Ectodermal cell (in vitro differentiated cells): ENCODE results near the gene GABRE.
"Not testable (repeated sequence)": the region's sequence is repeated elsewhere in the genome, so short reads cannot be mapped to it uniquely, and the experiment has no call there.

Experiments
- H3K27ac ChIP-seq: 2 replicates; pipeline ENCODE4 v1.7.0; 2013; ENCODE audit warnings: mild to moderate bottlenecking, low read depth, low read length; ENCODE audit not compliant: insufficient read depth, poor library complexity, severe bottlenecking
- H3K27me3 ChIP-seq: 2 replicates; pipeline ENCODE4 v1.7.0; 2013; ENCODE audit warnings: mild to moderate bottlenecking, low read length; ENCODE audit not compliant: insufficient read depth, control insufficient read depth, poor library complexity, severe bottlenecking
- H3K36me3 ChIP-seq: one replicate; pipeline ENCODE4 v1.7.0; 2013; ENCODE audit warnings: low read length; ENCODE audit not compliant: control insufficient read depth, insufficient read depth
- H3K4me1 ChIP-seq: one replicate; pipeline ENCODE4 v1.7.0; 2013; ENCODE audit warnings: low read length; ENCODE audit not compliant: control insufficient read depth, insufficient read depth
- H3K4me3 ChIP-seq: 2 replicates; pipeline ENCODE4 v1.7.0; 2013; ENCODE audit warnings: low read depth, low read length, control low read depth; ENCODE audit not compliant: insufficient read depth
- H3K9me3 ChIP-seq: 2 replicates; pipeline ENCODE4 v1.7.0; 2013; ENCODE audit warnings: mild to moderate bottlenecking, low read length, moderate library complexity; ENCODE audit not compliant: control insufficient read depth
- WGBS, 2 experiments: methylation state at CpG; one replicate each; pipeline ENCODE4 v1.1.7; 2013; ENCODE audit warnings: missing lambda C conversion rate in 2 of 2; 5-methylcytosine and 5-hydroxymethylcytosine counted together

GABRE gene

DNA sequence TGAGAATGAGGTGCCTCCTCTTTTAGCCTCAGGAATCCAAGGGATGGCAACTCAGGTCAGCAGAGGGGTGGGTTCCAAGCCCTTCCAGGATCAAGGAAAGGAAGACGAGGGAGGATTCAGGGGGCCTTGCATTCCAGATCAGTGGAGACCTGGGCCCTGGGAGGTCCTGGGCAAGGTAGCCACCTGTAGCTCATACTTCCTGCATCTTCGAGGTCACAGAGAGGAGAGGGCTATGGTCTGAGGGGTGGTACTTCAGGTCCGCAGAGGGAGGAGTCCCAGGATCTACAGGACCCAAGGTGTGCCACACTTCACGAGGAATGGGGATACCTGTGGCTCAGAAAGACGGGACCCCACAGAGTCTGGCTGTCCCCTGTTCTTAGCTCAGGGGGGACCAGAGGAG is 52.6 kb downstream of the GABRE start:
- Histone ChIP-seq H3K4me3 (no peak overlapping the region), H3K27ac (no peak overlapping the region), H3K27me3 (no peaks in the 10 kb centered on the region), H3K9me3 (no peaks in the 10 kb centered on the region), H3K4me1 (no peaks in the 10 kb centered on the region), H3K36me3 (no peaks in the 10 kb centered on the region)
- WGBS, 2 experiments, result 91 to 98% methylated on average over 5 of the region's 5 CpGs

DNA sequence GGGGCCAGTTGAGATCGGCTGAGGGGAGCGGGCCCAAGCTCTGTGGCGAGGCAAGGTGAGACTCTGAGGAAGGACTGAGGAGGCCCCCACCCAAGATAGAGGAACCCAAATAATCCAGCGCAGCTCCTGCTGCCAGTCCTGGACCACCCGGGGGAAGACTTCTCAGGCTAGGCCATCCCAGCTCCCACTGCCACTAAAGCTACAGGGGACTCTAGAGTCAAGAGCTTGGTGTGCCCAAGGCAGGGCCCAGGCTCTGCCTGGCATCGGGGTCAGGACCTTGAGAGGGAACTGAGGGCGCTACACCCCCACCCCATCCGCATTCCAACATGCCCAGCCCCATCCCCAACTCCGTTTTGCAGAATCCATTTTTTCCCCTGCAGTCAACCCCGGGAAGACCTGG is 53.2 kb downstream of the GABRE start:
- Histone ChIP-seq H3K27ac (no peak overlapping the region), H3K4me1 (no peaks in the 10 kb centered on the region), H3K36me3 (no peaks in the 10 kb centered on the region), H3K27me3 (no peaks in the 10 kb centered on the region), H3K4me3 (no peak overlapping the region), H3K9me3 (no peaks in the 10 kb centered on the region)
- WGBS, 2 experiments, result 96% methylated on average over 10 of the region's 10 CpGs

DNA sequence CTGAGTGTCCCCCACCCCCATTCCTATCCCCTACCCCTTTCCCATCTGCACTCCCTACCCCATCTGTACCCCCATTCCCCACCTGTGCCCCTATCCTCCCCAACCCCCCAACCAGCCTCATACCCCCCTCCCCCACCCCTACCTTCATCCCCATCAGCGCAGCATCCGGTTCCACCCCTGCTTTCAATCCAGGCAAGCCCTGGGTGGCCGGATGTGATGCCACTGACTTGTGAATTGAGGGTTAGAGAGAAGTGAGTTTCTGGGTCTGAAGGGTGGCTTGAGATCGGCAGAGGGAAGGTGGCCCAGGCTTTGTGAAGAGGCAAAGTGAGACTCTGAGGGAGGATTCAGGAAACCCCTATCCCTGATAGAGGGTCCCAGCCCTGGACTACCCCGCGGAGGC is 53.9 kb downstream of the GABRE start:
- Histone ChIP-seq H3K4me1 (no peaks in the 10 kb centered on the region), H3K9me3 (no peaks in the 10 kb centered on the region), H3K36me3 (no peaks in the 10 kb centered on the region), H3K4me3 (no peak overlapping the region), H3K27ac (no peak overlapping the region), H3K27me3 (no peaks in the 10 kb centered on the region)
- 77 to 90% methylated on average over 4 of the region's 6 CpGs for WGBS, 2 experiments

- H3K27ac ChIP-seq, result no peak overlapping the region
- no peaks in the 10 kb centered on the region for H3K4me1 ChIP-seq
- H3K9me3 ChIP-seq, result no peaks in the 10 kb centered on the region
- WGBS, 2 experiments, result 96 to 98% methylated on average over 7 to 12 of the region's 12 CpGs
- no peaks in the 10 kb centered on the region for H3K27me3 ChIP-seq
- no peaks in the 10 kb centered on the region for H3K36me3 ChIP-seq
- H3K4me3 ChIP-seq, result no peak overlapping the region
Observed at GRCh38 chrX:151920101-151920500, 54.4 kb downstream of the GABRE start.

GRCh38 chrX:151919610-151920009 is 54.9 kb downstream of the GABRE start:
- WGBS, 2 experiments, result 91 to 96% methylated on average over 10 to 11 of the region's 11 CpGs
- H3K27me3 ChIP-seq, result no peaks in the 10 kb centered on the region
- no peaks in the 10 kb centered on the region for H3K4me1 ChIP-seq
- no peaks in the 10 kb centered on the region for H3K9me3 ChIP-seq
- H3K27ac ChIP-seq, result no peak overlapping the region
- no peak overlapping the region for H3K4me3 ChIP-seq
- no peaks in the 10 kb centered on the region for H3K36me3 ChIP-seq

GRCh38 chrX:151918736-151919135 is 55.7 kb downstream of the GABRE start:
- not testable (repeated sequence) for H3K4me3 ChIP-seq, H3K9me3 ChIP-seq, H3K27ac ChIP-seq, H3K4me1 ChIP-seq, H3K27me3 ChIP-seq, H3K36me3 ChIP-seq
- 90 to 95% methylated on average over 9 to 10 of the region's 18 CpGs for WGBS, 2 experiments

- 89 to 94% methylated on average over 7 to 10 of the region's 11 CpGs for WGBS, 2 experiments
- Histone ChIP-seq H3K27ac (no peak within 1 kb of the TSS), H3K4me1 (no peaks in the 10 kb centered on the region), H3K9me3 (no peaks in the 10 kb centered on the region), H3K4me3 (no peak within 1 kb of the TSS), H3K36me3 (no peaks in the 10 kb centered on the region), H3K27me3 (no peaks in the 10 kb centered on the region)
Observed at GRCh38 chrX:151912780-151913179, 61.7 kb downstream of the GABRE start, which contains the start of gene MAGEA4. Gene MAGEA4, plus strand, starts transcription at chrX:151912889. Its CDS starts 10,776 bp downstream, at chrX:151923665.

GRCh38 chrX:151912221-151912620 is 62.3 kb downstream of the GABRE start:
- H3K4me3 ChIP-seq, result no peak overlapping the region
- no peaks in the 10 kb centered on the region for H3K4me1 ChIP-seq
- no peaks in the 10 kb centered on the region for H3K9me3 ChIP-seq
- H3K27me3 ChIP-seq, result no peaks in the 10 kb centered on the region
- H3K36me3 ChIP-seq, result no peaks in the 10 kb centered on the region
- no peak overlapping the region for H3K27ac ChIP-seq
- WGBS, 2 experiments, result 88 to 89% methylated on average over 10 to 11 of the region's 11 CpGs

DNA sequence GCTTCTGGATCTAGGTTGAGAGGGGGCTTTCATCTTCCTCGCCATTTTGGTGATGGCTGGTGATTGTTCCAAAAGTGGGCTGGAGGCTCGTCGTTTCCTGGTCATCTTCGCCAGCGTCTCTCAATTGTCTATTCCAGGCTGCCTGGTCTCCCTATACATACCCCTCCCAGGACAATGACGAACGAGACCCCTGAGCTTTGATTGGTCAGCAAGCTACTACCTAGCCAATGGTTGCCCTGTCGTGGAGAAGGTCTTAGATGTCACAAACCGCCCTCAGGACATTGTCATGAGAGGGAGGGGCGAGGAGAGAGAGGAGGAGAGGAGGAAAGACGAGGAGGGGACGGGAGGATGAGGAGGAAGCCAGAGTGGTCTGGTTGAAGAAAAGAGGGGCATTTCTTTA is 69.5 kb downstream of the GABRE start:
- Histone ChIP-seq H3K9me3 (no peaks in the 10 kb centered on the region), H3K27me3 (no peaks in the 10 kb centered on the region), H3K36me3 (no peaks in the 10 kb centered on the region), H3K4me3 (no peak overlapping the region), H3K27ac (no peak overlapping the region), H3K4me1 (no peaks in the 10 kb centered on the region)
- 92 to 93% methylated on average over 11 to 12 of the region's 12 CpGs for WGBS, 2 experiments
